ENCODE data around the gene CCDC6. TPM values are rescaled to one million over a fixed set of nuclear protein-coding genes. Genes with fewer than 3 reads are reported as not detected.

CCDC6 gene
- polyA plus RNA-seq, 1 donor (not counting 4 experiments of a cell fraction or from before 2014, with no cell fraction given) = 46.5 TPM

- H4K20me1 ChIP-seq (ENCODE audit: control insufficient read depth, extremely low read depth, insufficient read depth, low read length) = no peaks in the 10 kb centered on the region
- H3K27ac ChIP-seq (ENCODE audit: control insufficient read depth, insufficient read depth, low read length) = no peak overlapping the region
- no peaks in the 10 kb centered on the region for H3K9me3 ChIP-seq (ENCODE audit: control insufficient read depth, low read depth, low read length)
- no peak overlapping the region for H3K4me2 ChIP-seq (ENCODE audit: control insufficient read depth, extremely low read depth, insufficient read depth, low read depth, low read length)
- H3K9ac ChIP-seq (ENCODE audit: control insufficient read depth, extremely low read depth, insufficient read depth, low read length) = no peak overlapping the region
- H2AFZ ChIP-seq (ENCODE audit: control insufficient read depth, low read length) = no peak overlapping the region
- DNase-seq (ENCODE audit: low read depth, low spot score) (no peak), FAIRE-seq (no peak)
- dilution Hi-C loops (cut with MboI; ENCODE audit: extremely low pct_ligation_motif_present, low sequenced_read_pairs) = no loop called here
- no peaks in the 10 kb centered on the region for H3K27me3 ChIP-seq (ENCODE audit: control insufficient read depth, extremely low read depth, insufficient read depth, low read length)
- H3K4me1 ChIP-seq (ENCODE audit: control insufficient read depth, extremely low read depth, insufficient read depth, low read length) = no peaks in the 10 kb centered on the region
- TF ChIP-seq CTCF (optimal IDR thresholded peaks at IDR 0.05 in 1 of 3, IDR thresholded peaks at IDR 0.05 in 1 of 3, conservative IDR thresholded peaks at IDR 0.05 in 1 of 3; ENCODE audit: extremely low read depth in 1 of 3, insufficient read depth in 2 of 3, low read length in 3 of 3) = no peak
- TF ChIP-seq EZH2 (IDR thresholded peaks at IDR 0.05; ENCODE audit: low read length) = no peak
- no peaks in the 10 kb centered on the region for H3K9me1 ChIP-seq (ENCODE audit: control insufficient read depth, extremely low read depth, insufficient read depth, low read length)
- peaks cover 67% of the 10 kb centered on the region for H3K79me2 ChIP-seq (ENCODE audit: control insufficient read depth, insufficient read depth, low read length)
- H3K4me3 ChIP-seq (ENCODE audit: control insufficient read depth in 2 of 3, extremely low read depth in 1 of 3, insufficient read depth in 2 of 3, low read depth in 1 of 3, low read length in 3 of 3) = no peak overlapping the region
- peaks cover 0 to 6% of the 10 kb centered on the region in 2 experiments for H3K36me3 ChIP-seq (ENCODE audit: control insufficient read depth in 2 of 2, extremely low read depth in 1 of 2, insufficient read depth in 2 of 2, low read length in 2 of 2)
Measured at GRCh38 chr10:59857049-59857448, 49.3 kb downstream of the CCDC6 start.

- Histone ChIP-seq H3K36me3 (ENCODE audit: control insufficient read depth in 2 of 2, extremely low read depth in 1 of 2, insufficient read depth in 2 of 2, low read length in 2 of 2) (peaks cover 0 to 6% of the 10 kb centered on the region in 2 experiments), H3K27ac (ENCODE audit: control insufficient read depth, insufficient read depth, low read length) (no peak overlapping the region), H3K27me3 (ENCODE audit: control insufficient read depth, extremely low read depth, insufficient read depth, low read length) (no peaks in the 10 kb centered on the region), H2AFZ (ENCODE audit: control insufficient read depth, low read length) (no peak overlapping the region), H3K9ac (ENCODE audit: control insufficient read depth, extremely low read depth, insufficient read depth, low read length) (no peak overlapping the region), H3K4me3 (ENCODE audit: control insufficient read depth in 2 of 3, extremely low read depth in 1 of 3, insufficient read depth in 2 of 3, low read depth in 1 of 3, low read length in 3 of 3) (no peak overlapping the region), H3K79me2 (ENCODE audit: control insufficient read depth, insufficient read depth, low read length) (peaks cover 57% of the 10 kb centered on the region), H3K9me1 (ENCODE audit: control insufficient read depth, extremely low read depth, insufficient read depth, low read length) (no peaks in the 10 kb centered on the region), H4K20me1 (ENCODE audit: control insufficient read depth, extremely low read depth, insufficient read depth, low read length) (no peaks in the 10 kb centered on the region), H3K4me2 (ENCODE audit: control insufficient read depth, extremely low read depth, insufficient read depth, low read depth, low read length) (no peak overlapping the region), H3K9me3 (ENCODE audit: control insufficient read depth, low read depth, low read length) (no peaks in the 10 kb centered on the region), H3K4me1 (ENCODE audit: control insufficient read depth, extremely low read depth, insufficient read depth, low read length) (no peaks in the 10 kb centered on the region)
- FAIRE-seq = no peak
- no peak for TF ChIP-seq CTCF (optimal IDR thresholded peaks at IDR 0.05 in 1 of 3, IDR thresholded peaks at IDR 0.05 in 1 of 3, conservative IDR thresholded peaks at IDR 0.05 in 1 of 3; ENCODE audit: extremely low read depth in 1 of 3, insufficient read depth in 2 of 3, low read length in 3 of 3)
- TF ChIP-seq EZH2 (IDR thresholded peaks at IDR 0.05; ENCODE audit: low read length) = no peak
- dilution Hi-C loops (cut with MboI; ENCODE audit: extremely low pct_ligation_motif_present, low sequenced_read_pairs) = no loop called here
- DNase-seq (ENCODE audit: low read depth, low spot score) = no peak
Measured at GRCh38 chr10:59856104-59856503, 50.3 kb downstream of the CCDC6 start.

Measured in keratinocyte (primary cell).